ENCODE measurements around the gene CHST11. TPM values are rescaled to one million over a fixed set of nuclear protein-coding genes. Genes with fewer than 3 reads are reported as not detected.
A peak's percentile ranks its signal among the peaks of the same experiment; 100 is the strongest.

The CHST11 gene
- total RNA-seq, 2 experiments from 2014 or later: 39.3 to 45.3 TPM

GRCh38 chr12:104654665-104655609 lies 198.2 kb downstream of the CHST11 start:
- CTCF ChIA-PET: interaction anchor here (0.5 to 1.4 kb wide), 8 partner anchors 9 to 367 kb away, joined by 3 to 5 read pairs (median 4); no protein-coding TSS in a partner anchor
- no peaks in the 10 kb centered on the region for H3K36me3 Mint-ChIP-seq (ENCODE audit: low read depth)
- DNase-seq: no peak
- intact Hi-C loops (cut with micrococcal nuclease): no loop called here
- H3K27ac Mint-ChIP-seq: no peak overlapping the region
- H3K9me3 Mint-ChIP-seq: no peaks in the 10 kb centered on the region
- H3K4me1 Mint-ChIP-seq (ENCODE audit: low read depth): peaks cover 8% of the 10 kb centered on the region
- no peaks in the 10 kb centered on the region for H3K27me3 Mint-ChIP-seq (ENCODE audit: low read depth)
- no peak overlapping the region for H3K4me3 Mint-ChIP-seq

- Mint-ChIP-seq H3K27me3 (ENCODE audit: low read depth) (no peaks in the 10 kb centered on the region), H3K4me3 (no peak overlapping the region), H3K36me3 (ENCODE audit: low read depth) (no peaks in the 10 kb centered on the region), H3K4me1 (ENCODE audit: low read depth) (peaks cover 8% of the 10 kb centered on the region), H3K9me3 (no peaks in the 10 kb centered on the region), H3K27ac (no peak overlapping the region)
- CTCF ChIA-PET: interaction anchor here (1.4 kb wide), 1 partner anchor 15 kb away, joined by 3 read pairs; no protein-coding TSS in a partner anchor
- intact Hi-C loops (cut with micrococcal nuclease): no loop called here
- no peak for DNase-seq
Measured at GRCh38 chr12:104656383-104656782, 199.6 kb downstream of the CHST11 start.

- CTCF ChIA-PET: no interaction called here
- no peak for DNase-seq
Measured at GRCh38 chr12:104656921-104657320, 200.2 kb downstream of the CHST11 start.

GRCh38 chr12:104657726-104658484 lies 201.2 kb downstream of the CHST11 start:
- H3K4me3 Mint-ChIP-seq: no peak overlapping the region
- H3K27ac Mint-ChIP-seq: no peak overlapping the region
- no peaks in the 10 kb centered on the region for H3K9me3 Mint-ChIP-seq
- CTCF ChIA-PET: no interaction called here
- peaks cover 10% of the 10 kb centered on the region for H3K4me1 Mint-ChIP-seq (ENCODE audit: low read depth)
- no peaks in the 10 kb centered on the region for H3K36me3 Mint-ChIP-seq (ENCODE audit: low read depth)
- no peaks in the 10 kb centered on the region for H3K27me3 Mint-ChIP-seq (ENCODE audit: low read depth)
- intact Hi-C loops (cut with micrococcal nuclease): no loop called here
- DNase-seq: no peak

More at GRCh38 chr12:104656921-104657320, 200.2 kb downstream of the CHST11 start:
- Mint-ChIP-seq H3K4me1 (ENCODE audit: low read depth) (peaks cover 8% of the 10 kb centered on the region), H3K36me3 (ENCODE audit: low read depth) (no peaks in the 10 kb centered on the region), H3K27me3 (ENCODE audit: low read depth) (no peaks in the 10 kb centered on the region), H3K9me3 (no peaks in the 10 kb centered on the region), H3K27ac (no peak overlapping the region), H3K4me3 (no peak overlapping the region)
- intact Hi-C loops (cut with micrococcal nuclease): no loop called here

GRCh38 chr12:104659058-104659457 lies 202.3 kb downstream of the CHST11 start:
- Mint-ChIP-seq H3K4me3 (no peak overlapping the region), H3K27me3 (ENCODE audit: low read depth) (no peaks in the 10 kb centered on the region), H3K27ac (no peak overlapping the region), H3K4me1 (ENCODE audit: low read depth) (peaks cover 1% of the 10 kb centered on the region), H3K9me3 (no peaks in the 10 kb centered on the region), H3K36me3 (ENCODE audit: low read depth) (no peaks in the 10 kb centered on the region)
- DNase-seq: no peak
- intact Hi-C loops (cut with micrococcal nuclease): no loop called here
- CTCF ChIA-PET: no interaction called here

GRCh38 chr12:104662203-104662602 lies 205.5 kb downstream of the CHST11 start:
- no peaks in the 10 kb centered on the region for H3K27me3 Mint-ChIP-seq (ENCODE audit: low read depth)
- no peak for DNase-seq
- H3K27ac Mint-ChIP-seq: no peak overlapping the region
- H3K4me3 Mint-ChIP-seq: no peak overlapping the region
- CTCF ChIA-PET: interaction anchor here (0.8 kb wide), 1 partner anchor 128 kb away, joined by 5 read pairs; no protein-coding TSS in a partner anchor
- H3K36me3 Mint-ChIP-seq (ENCODE audit: low read depth): peaks cover 2% of the 10 kb centered on the region
- H3K4me1 Mint-ChIP-seq (ENCODE audit: low read depth): peaks cover 7% of the 10 kb centered on the region
- intact Hi-C loops (cut with micrococcal nuclease): no loop called here
- H3K9me3 Mint-ChIP-seq: no peaks in the 10 kb centered on the region

- CTCF ChIA-PET: interaction anchor here (0.8 kb wide), 1 partner anchor 127 kb away, joined by 5 read pairs; no protein-coding TSS in a partner anchor
- H3K9me3 Mint-ChIP-seq: no peaks in the 10 kb centered on the region
- no peaks in the 10 kb centered on the region for H3K27me3 Mint-ChIP-seq (ENCODE audit: low read depth)
- intact Hi-C loops (cut with micrococcal nuclease): no loop called here
- H3K36me3 Mint-ChIP-seq (ENCODE audit: low read depth): peaks cover 2% of the 10 kb centered on the region
- H3K4me3 Mint-ChIP-seq: no peak overlapping the region
- no peak for DNase-seq
- H3K4me1 Mint-ChIP-seq (ENCODE audit: low read depth): peaks cover 7% of the 10 kb centered on the region
- no peak overlapping the region for H3K27ac Mint-ChIP-seq
Measured at GRCh38 chr12:104662908-104663307, 206.2 kb downstream of the CHST11 start.

- intact Hi-C loops (cut with micrococcal nuclease): no loop called here
- Mint-ChIP-seq H3K9me3 (no peaks in the 10 kb centered on the region), H3K36me3 (ENCODE audit: low read depth) (peaks cover 2% of the 10 kb centered on the region), H3K4me1 (ENCODE audit: low read depth) (peaks cover 16% of the 10 kb centered on the region), H3K27me3 (ENCODE audit: low read depth) (no peaks in the 10 kb centered on the region), H3K4me3 (no peak overlapping the region), H3K27ac (no peak overlapping the region)
- CTCF ChIA-PET: no interaction called here
- no peak for DNase-seq
Measured at GRCh38 chr12:104664351-104664750, 207.6 kb downstream of the CHST11 start.

GRCh38 chr12:104665296-104665695 lies 208.5 kb downstream of the CHST11 start:
- CTCF ChIA-PET: interaction anchor here (0.6 kb wide), 1 partner anchor 208 kb away, joined by 3 read pairs; no protein-coding TSS in a partner anchor
- DNase-seq: peak; percentile 56
- intact Hi-C loops (cut with micrococcal nuclease): no loop called here
- peaks cover 2% of the 10 kb centered on the region for H3K36me3 Mint-ChIP-seq (ENCODE audit: low read depth)
- H3K4me3 Mint-ChIP-seq: no peak overlapping the region
- no peaks in the 10 kb centered on the region for H3K9me3 Mint-ChIP-seq
- H3K4me1 Mint-ChIP-seq (ENCODE audit: low read depth): peaks cover 25% of the 10 kb centered on the region
- H3K27me3 Mint-ChIP-seq (ENCODE audit: low read depth): no peaks in the 10 kb centered on the region
- H3K27ac Mint-ChIP-seq: no peak overlapping the region

GRCh38 chr12:104667139-104667538 lies 210.4 kb downstream of the CHST11 start:
- H3K4me1 Mint-ChIP-seq (ENCODE audit: low read depth): peaks cover 44% of the 10 kb centered on the region

GRCh38 chr12:104668274-104668718 lies 211.5 kb downstream of the CHST11 start:
- CTCF ChIA-PET: interaction anchor here (0.7 to 3.3 kb wide), 2 partner anchors 14 to 210 kb away, joined by 3 to 9 read pairs; no protein-coding TSS in a partner anchor
- Mint-ChIP-seq H3K27ac (no peak overlapping the region), H3K36me3 (ENCODE audit: low read depth) (peaks cover 2% of the 10 kb centered on the region), H3K9me3 (no peaks in the 10 kb centered on the region), H3K27me3 (ENCODE audit: low read depth) (no peaks in the 10 kb centered on the region), H3K4me3 (no peak overlapping the region), H3K4me1 (ENCODE audit: low read depth) (peaks cover 52% of the 10 kb centered on the region)
- intact Hi-C loops (cut with micrococcal nuclease): no loop called here
- no peak for DNase-seq

More at GRCh38 chr12:104667139-104667538, 210.4 kb downstream of the CHST11 start:
- DNase-seq: no peak
- no peaks in the 10 kb centered on the region for H3K27me3 Mint-ChIP-seq (ENCODE audit: low read depth)
- intact Hi-C loops (cut with micrococcal nuclease): no loop called here
- H3K36me3 Mint-ChIP-seq (ENCODE audit: low read depth): peaks cover 2% of the 10 kb centered on the region
- H3K4me3 Mint-ChIP-seq: no peak overlapping the region
- H3K27ac Mint-ChIP-seq: no peak overlapping the region
- CTCF ChIA-PET: interaction anchor here (0.7 to 1.2 kb wide), 3 partner anchors 10 to 57 kb away, joined by 3 read pairs; no protein-coding TSS in a partner anchor
- H3K9me3 Mint-ChIP-seq: no peaks in the 10 kb centered on the region

GRCh38 chr12:104669089-104669721 lies 212.5 kb downstream of the CHST11 start:
- Mint-ChIP-seq H3K27me3 (ENCODE audit: low read depth) (no peaks in the 10 kb centered on the region), H3K4me1 (ENCODE audit: low read depth) (peaks cover 52% of the 10 kb centered on the region), H3K27ac (no peak overlapping the region), H3K36me3 (ENCODE audit: low read depth) (peaks cover 2% of the 10 kb centered on the region), H3K4me3 (no peak overlapping the region), H3K9me3 (no peaks in the 10 kb centered on the region)
- intact Hi-C loops (cut with micrococcal nuclease): no loop called here
- CTCF ChIA-PET: interaction anchor here (0.6 to 3.3 kb wide), 4 partner anchors 15 to 287 kb away, joined by 4 to 9 read pairs (median 4); no protein-coding TSS in a partner anchor
- DNase-seq: no peak
